LNCaP clone FGC (cell line): ENCODE results near the gene CLCA1.

Experiments
- DNase-seq: peaks from one replicate; pipeline ENCODE4 v3.0.0-alpha.2; 2011; ENCODE audit warnings: low read depth
- H3K4me3 ChIP-seq: 2 replicates; pipeline ENCODE4 v1.5.1; 2011; ENCODE audit warnings: mild to moderate bottlenecking, low read depth, low read length, control low read depth
- CTCF ChIP-seq: IDR thresholded peaks from 2 replicates; pipeline ENCODE4 v1.5.1; 2012; ENCODE audit warnings: mild to moderate bottlenecking; ENCODE audit not compliant: control insufficient read depth, insufficient read depth; ENCODE audit errors: extremely low read depth

CLCA1 gene, protein sequence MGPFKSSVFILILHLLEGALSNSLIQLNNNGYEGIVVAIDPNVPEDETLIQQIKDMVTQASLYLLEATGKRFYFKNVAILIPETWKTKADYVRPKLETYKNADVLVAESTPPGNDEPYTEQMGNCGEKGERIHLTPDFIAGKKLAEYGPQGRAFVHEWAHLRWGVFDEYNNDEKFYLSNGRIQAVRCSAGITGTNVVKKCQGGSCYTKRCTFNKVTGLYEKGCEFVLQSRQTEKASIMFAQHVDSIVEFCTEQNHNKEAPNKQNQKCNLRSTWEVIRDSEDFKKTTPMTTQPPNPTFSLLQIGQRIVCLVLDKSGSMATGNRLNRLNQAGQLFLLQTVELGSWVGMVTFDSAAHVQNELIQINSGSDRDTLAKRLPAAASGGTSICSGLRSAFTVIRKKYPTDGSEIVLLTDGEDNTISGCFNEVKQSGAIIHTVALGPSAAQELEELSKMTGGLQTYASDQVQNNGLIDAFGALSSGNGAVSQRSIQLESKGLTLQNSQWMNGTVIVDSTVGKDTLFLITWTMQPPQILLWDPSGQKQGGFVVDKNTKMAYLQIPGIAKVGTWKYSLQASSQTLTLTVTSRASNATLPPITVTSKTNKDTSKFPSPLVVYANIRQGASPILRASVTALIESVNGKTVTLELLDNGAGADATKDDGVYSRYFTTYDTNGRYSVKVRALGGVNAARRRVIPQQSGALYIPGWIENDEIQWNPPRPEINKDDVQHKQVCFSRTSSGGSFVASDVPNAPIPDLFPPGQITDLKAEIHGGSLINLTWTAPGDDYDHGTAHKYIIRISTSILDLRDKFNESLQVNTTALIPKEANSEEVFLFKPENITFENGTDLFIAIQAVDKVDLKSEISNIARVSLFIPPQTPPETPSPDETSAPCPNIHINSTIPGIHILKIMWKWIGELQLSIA

DNA sequence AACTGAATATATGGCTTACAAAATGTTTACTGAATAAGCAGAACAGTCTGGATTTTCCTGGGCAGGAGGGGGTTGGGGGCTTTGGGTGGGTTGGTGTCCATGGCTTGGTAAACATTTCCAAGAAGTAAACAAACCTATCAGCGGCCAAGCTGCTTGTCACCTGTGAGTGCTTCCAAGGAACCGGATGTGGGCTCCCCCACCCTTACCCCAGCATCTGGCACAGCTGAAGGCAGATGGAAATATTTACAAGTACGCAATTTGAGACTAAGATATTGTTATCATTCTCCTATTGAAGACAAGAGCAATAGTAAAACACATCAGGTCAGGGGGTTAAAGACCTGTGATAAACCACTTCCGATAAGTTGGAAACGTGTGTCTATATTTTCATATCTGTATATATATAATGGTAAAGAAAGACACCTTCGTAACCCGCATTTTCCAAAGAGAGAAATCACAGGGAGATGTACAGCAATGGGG is at the start of gene CLCA1:
Gene CLCA1 (plus strand): TSS at position 427 of the 477 bp plus-strand sequence. CDS start 45 bp downstream, at position 472.
- no peak for TF ChIP-seq CTCF
- DNase-seq: no peak
- no peak within 1 kb of the TSS for H3K4me3 ChIP-seq

GRCh38 chr1:86419277-86419903 is 49.3 kb upstream of the CLCA1 start:
- no peak overlapping the region for H3K4me3 ChIP-seq
- TF ChIP-seq CTCF: peak; percentile 84
- DNase-seq: peak; percentile 42

- TF ChIP-seq CTCF: no peak
- H3K4me3 ChIP-seq: no peak overlapping the region
- no peak for DNase-seq
Measured at GRCh38 chr1:86421601-86422280, 47.0 kb upstream of the CLCA1 start.

DNA sequence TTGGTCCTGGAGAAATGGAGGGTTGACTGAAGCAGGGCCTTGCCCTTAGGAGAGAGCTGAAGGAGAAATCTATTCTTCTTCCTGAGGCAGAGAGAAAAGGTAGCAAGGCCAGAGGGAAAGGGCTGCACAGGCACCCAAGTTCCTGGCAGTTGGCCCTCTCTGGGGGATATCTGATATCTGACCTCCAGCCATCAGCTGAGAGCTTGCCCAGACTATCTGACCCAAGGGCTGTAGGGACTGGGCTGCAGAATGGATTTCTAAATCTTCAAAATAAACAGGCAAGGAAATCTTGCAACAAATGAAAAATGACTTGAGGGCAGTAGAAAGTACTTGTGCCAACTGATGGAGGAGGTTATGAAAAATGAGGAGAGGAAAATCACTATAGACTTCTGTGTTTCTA is 45.3 kb upstream of the CLCA1 start:
- no peak for DNase-seq
- no peak overlapping the region for H3K4me3 ChIP-seq
- TF ChIP-seq CTCF: no peak

GRCh38 chr1:86423873-86424272 is 44.9 kb upstream of the CLCA1 start, which contains the start of gene CLCA2:
CLCA2 (plus strand) TSS chr1:86424171; CDS start chr1:86424248, 77 bp downstream.
- H3K4me3 ChIP-seq: no peak within 1 kb of the TSS
- TF ChIP-seq CTCF: no peak
- no peak for DNase-seq

GRCh38 chr1:86429122-86429725 is 39.5 kb upstream of the CLCA1 start:
- no peak overlapping the region for H3K4me3 ChIP-seq
- no peak for DNase-seq
- no peak for TF ChIP-seq CTCF
